H9 (cell line): ENCODE measurements around the gene TIFAB. TPM values are rescaled to one million over a fixed set of nuclear protein-coding genes. Genes with fewer than 3 reads are reported as not detected.

Experiments
- DNase-seq: peaks from one replicate; pipeline ENCODE4 v3.0.0-alpha.2; 2017
- H2AFZ ChIP-seq: one replicate; pipeline ENCODE4 v1.6.1; 2013; ENCODE audit warnings: mild to moderate bottlenecking, low read length, control low read depth, moderate library complexity
- H2AK5ac ChIP-seq: 2 replicates; pipeline ENCODE4 v1.6.1; 2013; ENCODE audit warnings: low read length, control low read depth, mixed read lengths; ENCODE audit not compliant: insufficient read length
- H2BK120ac ChIP-seq: one replicate; pipeline ENCODE4 v1.6.1; 2013; ENCODE audit warnings: low read depth, mild to moderate bottlenecking, low read length, control low read depth, inconsistent platforms; ENCODE audit not compliant: poor library complexity, severe bottlenecking
- H2BK12ac ChIP-seq: 2 replicates; pipeline ENCODE4 v1.6.1; 2013; ENCODE audit warnings: low read length, control low read depth, mixed read lengths, low read depth; ENCODE audit not compliant: insufficient read length
- H2BK15ac ChIP-seq: 2 replicates; pipeline ENCODE4 v1.6.1; 2013; ENCODE audit warnings: low read depth, low read length, control low read depth
- H2BK20ac ChIP-seq: one replicate; pipeline ENCODE4 v1.6.1; 2013; ENCODE audit warnings: low read depth, mild to moderate bottlenecking, low read length, control low read depth, inconsistent platforms; ENCODE audit not compliant: poor library complexity, severe bottlenecking
- H2BK5ac ChIP-seq: 2 replicates; pipeline ENCODE4 v1.6.1; 2013; ENCODE audit warnings: low read length, control low read depth, mixed read lengths; ENCODE audit not compliant: insufficient read length
- H3K14ac ChIP-seq: 2 replicates; pipeline ENCODE4 v1.6.1; 2013; ENCODE audit warnings: low read length, control low read depth; ENCODE audit not compliant: insufficient read depth
- H3K18ac ChIP-seq: 2 replicates; pipeline ENCODE4 v1.6.1; 2013; ENCODE audit warnings: low read depth, mild to moderate bottlenecking, mixed read lengths, low read length, control low read depth; ENCODE audit not compliant: insufficient read length
- H3K23ac ChIP-seq: 2 replicates; pipeline ENCODE4 v1.6.1; 2013; ENCODE audit warnings: low read length, control low read depth, mixed read lengths, low read depth; ENCODE audit not compliant: insufficient read length
- H3K23me2 ChIP-seq: 2 replicates; pipeline ENCODE4 v1.6.1; 2013; ENCODE audit warnings: low read depth, mild to moderate bottlenecking, mixed read lengths, low read length, control low read depth; ENCODE audit not compliant: insufficient read length, poor library complexity, severe bottlenecking
- H3K27ac ChIP-seq: 2 replicates; pipeline ENCODE4 v1.5.1; 2013; ENCODE audit warnings: low read length, control low read depth, mixed read lengths, low read depth; ENCODE audit not compliant: insufficient read length
- H3K27me3 ChIP-seq: 2 replicates; pipeline ENCODE4 v1.6.1; 2013; ENCODE audit warnings: low read length, control low read depth, inconsistent platforms; ENCODE audit not compliant: insufficient read depth
- H3K4ac ChIP-seq: 2 replicates; pipeline ENCODE4 v1.6.1; 2013; ENCODE audit warnings: low read depth, mild to moderate bottlenecking, control low read depth, inconsistent platforms, low read length, moderate library complexity
- H3K4me1 ChIP-seq: 2 replicates; pipeline ENCODE4 v1.6.1; 2013; ENCODE audit warnings: low read length, control low read depth, inconsistent platforms; ENCODE audit not compliant: insufficient read depth
- H3K4me2 ChIP-seq: 2 replicates; pipeline ENCODE4 v1.6.1; 2013; ENCODE audit warnings: low read length, control low read depth, mixed read lengths; ENCODE audit not compliant: insufficient read length, insufficient read depth
- H3K56ac ChIP-seq: 2 replicates; pipeline ENCODE4 v1.6.1; 2013; ENCODE audit warnings: low read depth, mild to moderate bottlenecking, mixed read lengths, low read length, control low read depth; ENCODE audit not compliant: insufficient read length
- H3K79me1 ChIP-seq: 2 replicates; pipeline ENCODE4 v1.6.1; 2013; ENCODE audit warnings: low read depth, mild to moderate bottlenecking, moderate library complexity, low read length, control low read depth, inconsistent platforms; ENCODE audit not compliant: insufficient read depth, poor library complexity, severe bottlenecking
- H3K79me2 ChIP-seq: 2 replicates; pipeline ENCODE4 v1.6.1; 2013; ENCODE audit warnings: low read length, control low read depth, inconsistent platforms; ENCODE audit not compliant: insufficient read depth
- H3K9ac ChIP-seq: 2 replicates; pipeline ENCODE4 v1.6.1; 2013; ENCODE audit warnings: low read length, control low read depth, mixed read lengths; ENCODE audit not compliant: insufficient read length; ENCODE audit errors: extremely low read depth
- H3K9me3 ChIP-seq: one replicate; pipeline ENCODE4 v1.6.1; 2013; ENCODE audit warnings: low read depth, low read length, inconsistent platforms; ENCODE audit not compliant: control insufficient read depth
- H3T11ph ChIP-seq: one replicate; pipeline ENCODE4 v1.6.1; 2013; ENCODE audit warnings: mild to moderate bottlenecking, low read length, control low read depth, inconsistent platforms
- H4K20me1 ChIP-seq: one replicate; pipeline ENCODE4 v1.6.1; 2013; ENCODE audit not compliant: control insufficient read depth, insufficient read length, insufficient read depth
- H4K5ac ChIP-seq: 2 replicates; pipeline ENCODE4 v1.6.1; 2013; ENCODE audit warnings: low read depth, mild to moderate bottlenecking, mixed read lengths, low read length, control low read depth; ENCODE audit not compliant: insufficient read length
- H4K8ac ChIP-seq: replicated peaks from 2 replicates; pipeline ENCODE4 v1.6.1; 2013; ENCODE audit warnings: low read length, control low read depth, mixed read lengths, low read depth; ENCODE audit not compliant: insufficient read length
- H4K91ac ChIP-seq: 2 replicates; pipeline ENCODE4 v1.6.1; 2013; ENCODE audit warnings: low read depth, mild to moderate bottlenecking, moderate library complexity, mixed read lengths, low read length, control low read depth; ENCODE audit not compliant: insufficient read length
- H3K27ac Mint-ChIP-seq, 3 experiments: 2 replicates in 2 of 3; 3 replicates in 1 of 3; pipeline ENCODE4 v1.8.0; 2020 to 2021; ENCODE audit warnings: mixed read lengths in 3 of 3, mild to moderate bottlenecking in 1 of 3, moderate library complexity in 1 of 3
- H3K27me3 Mint-ChIP-seq: 2 replicates; pipeline ENCODE4 v1.8.0; 2021; ENCODE audit warnings: low read depth, mild to moderate bottlenecking, moderate library complexity, mixed read lengths
- H3K36me3 Mint-ChIP-seq, 3 experiments: 2 replicates in 2 of 3; 3 replicates in 1 of 3; pipeline ENCODE4 v1.8.0; 2020 to 2021; ENCODE audit warnings: low read depth in 3 of 3, mixed read lengths in 3 of 3; ENCODE audit not compliant: insufficient read depth in 1 of 3
- H3K4me1 Mint-ChIP-seq, 2 experiments: 2 replicates each; pipeline ENCODE4 v1.8.0; 2020; ENCODE audit warnings: mixed read lengths in 2 of 2
- H3K4me3 Mint-ChIP-seq, 2 experiments: 2 replicates in 1 of 2; 3 replicates in 1 of 2; pipeline ENCODE4 v1.8.0; 2020 to 2021; ENCODE audit warnings: mild to moderate bottlenecking in 2 of 2, mixed read lengths in 2 of 2, moderate library complexity in 1 of 2
- H3K9me3 Mint-ChIP-seq, 2 experiments: 2 replicates in 1 of 2; 3 replicates in 1 of 2; pipeline ENCODE4 v1.8.0; 2020; ENCODE audit warnings: mild to moderate bottlenecking in 2 of 2, mixed read lengths in 2 of 2, moderate library complexity in 1 of 2
- CTCF ChIP-seq: fragments of 200-600 bp; sonication (generic); conservative IDR thresholded peaks from 3 replicates; pipeline ENCODE4 v1.8.0; 2021; ENCODE audit warnings: antibody characterized with exemption, mild to moderate bottlenecking
- WGBS: extraction: QIAGEN DNeasy Blood & Tissue Kit; methylation state at CpG from one replicate; pipeline ENCODE4 v1.1.7; 2013; ENCODE audit warnings: missing lambda C conversion rate, low lambda C conversion rate, mixed read lengths; ENCODE audit not compliant: insufficient read length; ENCODE audit errors: extremely low coverage; 5-methylcytosine and 5-hydroxymethylcytosine counted together
- total RNA-seq: library from RNA; stranded (reverse); gene quantifications from 2 replicates; pipeline ENCODE4 v1.2.1, GENCODE V29; 2021

TIFAB gene
- total RNA-seq, 1 experiment from 2014 or later = not detected

GRCh38 chr5:135402031-135402430, 50.1 kb downstream of the TIFAB start:
- Histone ChIP-seq H3K18ac (no peak overlapping the region), H3K23ac (no peak overlapping the region), H3K27me3 (peaks cover 25% of the 10 kb centered on the region; the same call in 1 of the 2 replicates), H3K4me1 (peaks cover 13% of the 10 kb centered on the region; the same call in 1 of the 2 replicates), H2BK20ac (no peak overlapping the region), H3K79me1 (peaks cover 2% of the 10 kb centered on the region), H3K27ac (no peak overlapping the region), H3K56ac (no peak overlapping the region), H2AFZ (no peak overlapping the region), H2BK15ac (no peak overlapping the region), H2BK5ac (no peak overlapping the region), H2BK120ac (no peak overlapping the region), H2BK12ac (no peak overlapping the region), H3K79me2 (no peaks in the 10 kb centered on the region; the same call in 1 of the 2 replicates), H3K14ac (no peak overlapping the region), H4K8ac (no peak overlapping the region), H3T11ph (no peak overlapping the region), H4K5ac (no peak overlapping the region), H4K20me1 (peaks cover 2% of the 10 kb centered on the region), H3K9me3 (no peaks in the 10 kb centered on the region), H2AK5ac (no peak overlapping the region), H3K23me2 (peaks cover 16% of the 10 kb centered on the region), H3K4ac (no peak overlapping the region), H4K91ac (no peak overlapping the region), H3K4me2 (no peak overlapping the region), H3K9ac (no peak overlapping the region)
- peaks cover 2 to 7% of the 10 kb centered on the region in 2 experiments; a peak in 3 of 5 replicates for H3K9me3 Mint-ChIP-seq
- no CpG with 5 or more reads among the region's 2 CpGs for WGBS
- H3K4me1 Mint-ChIP-seq = peaks cover 39 to 40% of the 10 kb centered on the region in 2 experiments
- no peak overlapping the region for H3K4me3 Mint-ChIP-seq
- TF ChIP-seq CTCF = no peak
- peaks cover 0 to 2% (median 0%) of the 10 kb centered on the region in 3 experiments; a peak in 1 of 7 replicates for H3K36me3 Mint-ChIP-seq
- DNase-seq = no peak
- no peak overlapping the region for H3K27ac Mint-ChIP-seq
- peaks cover 77% of the 10 kb centered on the region for H3K27me3 Mint-ChIP-seq
